Suprapubic skin (tissue), 4 donors: ENCODE data around the gene SET.

Experiments
- CTCF ChIP-seq, 2 donors: fragments of 200-600 bp in 1 of 2; fragments of 450-650 bp in 1 of 2; sonication (generic) in 1 of 2; IDR thresholded peaks; one replicate each; pipeline ENCODE4 v1.5.1; 2016 to 2019; ENCODE audit warnings: antibody characterized with exemption in 2 of 2, mild to moderate bottlenecking in 1 of 2, moderate library complexity in 1 of 2
- EP300 ChIP-seq: sonication (generic); formaldehyde crosslinking; IDR thresholded peaks from one replicate; pipeline ENCODE4 v1.6.1; 2017; ENCODE audit warnings: antibody characterized with exemption
- POLR2A ChIP-seq, 2 donors: fragments of 450-650 bp; IDR thresholded peaks; one replicate each; pipeline ENCODE4 v1.6.1; 2017; ENCODE audit warnings: antibody characterized with exemption in 2 of 2, mild to moderate bottlenecking in 2 of 2, moderate library complexity in 2 of 2
- POLR2AphosphoS5 ChIP-seq, 3 donors: sonication (generic); formaldehyde crosslinking; IDR thresholded peaks; one replicate each; pipeline ENCODE4 v1.6.1; 2017; ENCODE audit warnings: antibody characterized with exemption in 3 of 3

- TF ChIP-seq CTCF (IDR thresholded peaks at IDR 0.05) (no peak), POLR2A (IDR thresholded peaks at IDR 0.05) (no peak), POLR2AphosphoS5 (IDR thresholded peaks at IDR 0.05) (no peak), EP300 (no peak)
Measured at GRCh38 chr9:128714586-128715435, 25.8 kb downstream of the SET start.
